ENCODE results near the gene SLC16A9.
"Not testable (repeated sequence)": the region's sequence is repeated elsewhere in the genome, so short reads cannot be mapped to it uniquely, and the experiment has no call there.

Gene SLC16A9

GRCh38 chr10:59709395-59710125 lies at the start of gene SLC16A9:
Gene SLC16A9 (minus strand): TSS chr10:59709850. CDS start chr10:59684291, 25,559 bp downstream.
- DNase-seq: no peak

- DNase-seq: no peak
These were observed 48.3 kb upstream of the SLC16A9 start for GRCh38 chr10:59757966-59758365.

- DNase-seq: no peak
These were observed 45.3 kb upstream of the SLC16A9 start for GRCh38 chr10:59754951-59755350.

- no peak for DNase-seq
These were observed 43.6 kb upstream of the SLC16A9 start, which contains the start of gene MRLN for GRCh38 chr10:59753267-59753666. Gene MRLN (minus strand): TSS chr10:59753455.

- no peak for DNase-seq
These were observed 42.8 kb upstream of the SLC16A9 start for GRCh38 chr10:59752278-59752940.

GRCh38 chr10:59750155-59750945 lies 40.7 kb upstream of the SLC16A9 start:
- no peak for DNase-seq

- no peak for DNase-seq
These were observed 39.2 kb upstream of the SLC16A9 start for GRCh38 chr10:59748834-59749233.

GRCh38 chr10:59745163-59745650 lies 35.6 kb upstream of the SLC16A9 start:
- DNase-seq: no peak

- not testable (repeated sequence) for DNase-seq
These were observed 35.1 kb upstream of the SLC16A9 start for GRCh38 chr10:59744762-59745161.

- DNase-seq: not testable (repeated sequence)
These were observed 34.5 kb upstream of the SLC16A9 start for GRCh38 chr10:59744156-59744555.

GRCh38 chr10:59741583-59741982 lies 31.9 kb upstream of the SLC16A9 start:
- DNase-seq: no peak

GRCh38 chr10:59741048-59741447 lies 31.4 kb upstream of the SLC16A9 start:
- DNase-seq: no peak

- no peak for DNase-seq
These were observed 27.1 kb upstream of the SLC16A9 start for GRCh38 chr10:59736749-59737148.

- DNase-seq: no peak
These were observed 25.6 kb upstream of the SLC16A9 start for GRCh38 chr10:59735296-59735695.

GRCh38 chr10:59734014-59734462 lies 24.4 kb upstream of the SLC16A9 start:
- no peak for DNase-seq

GRCh38 chr10:59733321-59734013 lies 23.8 kb upstream of the SLC16A9 start:
- DNase-seq: not testable (repeated sequence)

- not testable (repeated sequence) for DNase-seq
These were observed 23.2 kb upstream of the SLC16A9 start for GRCh38 chr10:59732849-59733248.

- DNase-seq: not testable (repeated sequence)
These were observed 19.5 kb upstream of the SLC16A9 start for GRCh38 chr10:59729167-59729566.

GRCh38 chr10:59724098-59724938 lies 14.7 kb upstream of the SLC16A9 start:
- no peak for DNase-seq

- no peak for DNase-seq
These were observed 10.7 kb upstream of the SLC16A9 start for GRCh38 chr10:59720377-59720776.

- no peak for DNase-seq
These were observed 9.7 kb upstream of the SLC16A9 start for GRCh38 chr10:59719374-59719773.

- no peak for DNase-seq
These were observed 8.6 kb upstream of the SLC16A9 start for GRCh38 chr10:59718257-59718656.

Data from NCI-H2081 treated with DMSO at 0.1 percent for 48 hours (cell line).